Measurements from ENCODE around the gene THYN1. TPM values are rescaled to one million over a fixed set of nuclear protein-coding genes. Genes with fewer than 3 reads are reported as not detected.

The THYN1 gene
- total and polyA plus RNA-seq, 2 of the 13 experiments (the other 11 are each of a cell fraction or from before 2014, with no cell fraction given), result 36.1 to 87.6 TPM

DNA sequence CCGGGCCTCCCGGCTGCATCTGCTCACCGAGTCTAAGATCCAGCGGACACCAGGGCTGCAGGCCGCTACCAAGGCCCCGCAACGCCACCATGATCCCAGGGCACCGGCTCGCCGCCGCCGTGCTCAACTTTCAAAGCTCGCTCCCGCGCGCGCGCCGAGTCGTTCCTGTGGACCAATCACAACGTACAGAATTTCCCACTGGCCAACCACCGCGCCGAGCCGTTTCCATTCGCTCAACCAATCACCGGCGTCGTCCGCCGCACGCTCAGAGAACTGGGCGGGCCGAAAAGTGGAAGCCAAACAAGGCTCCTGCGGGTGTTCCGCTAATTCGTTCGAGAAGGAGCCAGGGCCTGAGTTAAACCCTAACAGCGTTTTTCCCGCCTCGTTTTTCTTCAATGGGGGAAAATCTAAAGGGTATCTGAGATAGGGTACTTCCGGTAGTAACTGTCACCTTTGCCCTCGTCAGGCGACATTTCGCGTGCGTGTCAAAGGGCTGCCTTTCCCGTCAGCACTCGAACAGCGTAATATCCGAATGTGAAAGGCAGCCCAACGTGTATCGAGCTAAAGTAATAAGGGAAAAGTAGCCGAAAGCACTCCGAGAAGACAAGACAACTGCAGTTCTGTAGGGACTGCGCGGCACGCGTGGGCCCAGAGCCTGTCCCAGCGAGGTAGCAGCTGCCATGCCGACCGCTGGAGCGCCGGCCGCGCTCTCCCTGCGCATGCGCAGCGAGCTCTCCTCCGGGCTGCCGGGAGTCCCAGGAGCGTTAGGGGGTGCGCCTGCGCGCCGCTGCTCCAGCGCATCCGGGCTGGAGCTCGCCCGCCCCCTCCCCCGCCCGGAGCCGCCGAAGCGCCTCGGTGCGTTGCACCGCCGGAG is 29.1 kb downstream of the THYN1 start, which contains the start of the genes NCAPD3 and VPS26B (continued):
- TF ChIP-seq, protein P1, sequence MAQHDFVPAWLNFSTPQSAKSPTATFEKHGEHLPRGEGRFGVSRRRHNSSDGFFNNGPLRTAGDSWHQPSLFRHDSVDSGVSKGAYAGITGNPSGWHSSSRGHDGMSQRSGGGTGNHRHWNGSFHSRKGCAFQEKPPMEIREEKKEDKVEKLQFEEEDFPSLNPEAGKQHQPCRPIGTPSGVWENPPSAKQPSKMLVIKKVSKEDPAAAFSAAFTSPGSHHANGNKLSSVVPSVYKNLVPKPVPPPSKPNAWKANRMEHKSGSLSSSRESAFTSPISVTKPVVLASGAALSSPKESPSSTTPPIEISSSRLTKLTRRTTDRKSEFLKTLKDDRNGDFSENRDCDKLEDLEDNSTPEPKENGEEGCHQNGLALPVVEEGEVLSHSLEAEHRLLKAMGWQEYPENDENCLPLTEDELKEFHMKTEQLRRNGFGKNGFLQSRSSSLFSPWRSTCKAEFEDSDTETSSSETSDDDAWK (CRISPR knock-in tag; IDR thresholded peaks at IDR 0.05), result no peak
- TF ChIP-seq ZNF121 (CRISPR knock-in tag; IDR thresholded peaks at IDR 0.05) (0 out of 2 replicates have a peak, but pooled peaks have one; percentile 16), ZNF788 (CRISPR knock-in tag; IDR thresholded peaks at IDR 0.05; ENCODE audit: borderline replicate concordance) (peak; percentile 65), SMAD3 (CRISPR knock-in tag; IDR thresholded peaks at IDR 0.05) (no peak; the same call in 1 of the 2 replicates), ZNF672 (CRISPR knock-in tag; IDR thresholded peaks at IDR 0.05) (0 out of 2 replicates have a peak, but pooled peaks have one; percentile 24), CEBPG (CRISPR knock-in tag; IDR thresholded peaks at IDR 0.05) (0 out of 2 replicates have a peak, but pooled peaks have one; percentile 5), ZNF607 (CRISPR knock-in tag; IDR thresholded peaks at IDR 0.05; ENCODE audit: borderline replicate concordance) (peak; percentile 93; the same call in 1 of the 2 replicates), EP300 (IDR thresholded peaks at IDR 0.05; ENCODE audit: low read depth in 2 of 2, low read length in 2 of 2) (no peak), EP300 (CRISPR knock-in tag; IDR thresholded peaks at IDR 0.05; ENCODE audit: borderline replicate concordance) (no peak), ZNF496 (CRISPR knock-in tag; IDR thresholded peaks at IDR 0.05; ENCODE audit: insufficient replicate concordance) (no peak), TMF1 (CRISPR knock-in tag; IDR thresholded peaks at IDR 0.05; ENCODE audit: low read depth) (no peak), KDM4B (CRISPR knock-in tag; IDR thresholded peaks at IDR 0.05) (no peak; the same call in 1 of the 2 replicates), SMARCE1 (IDR thresholded peaks at IDR 0.05; ENCODE audit: borderline replicate concordance) (no peak), IKZF4 (CRISPR knock-in tag; IDR thresholded peaks at IDR 0.05; ENCODE audit: borderline replicate concordance, low read depth, not compliant biosample characterization) (no peak), ELF4 (CRISPR knock-in tag; IDR thresholded peaks at IDR 0.05; ENCODE audit: borderline replicate concordance) (no peak), KDM2A (CRISPR knock-in tag; IDR thresholded peaks at IDR 0.05; ENCODE audit: borderline replicate concordance, low read depth) (peak; percentile 73), IRX3 (CRISPR knock-in tag; IDR thresholded peaks at IDR 0.05; ENCODE audit: borderline replicate concordance, low read depth) (peak; percentile 14; the same call in 1 of the 2 replicates), NR2F1 (CRISPR knock-in tag; IDR thresholded peaks at IDR 0.05) (peak in 1 of 2 experiments; percentile 60; a peak in 1 of 4 replicates), ZNF790 (CRISPR knock-in tag; IDR thresholded peaks at IDR 0.05; ENCODE audit: borderline replicate concordance) (no peak), ARID2 (CRISPR knock-in tag; IDR thresholded peaks at IDR 0.05; ENCODE audit: borderline replicate concordance) (no peak; the same call in 1 of the 2 replicates), REL (CRISPR knock-in tag; conservative IDR thresholded peaks at IDR 0.05) (peak; percentile 94), ZBTB21 (CRISPR knock-in tag; IDR thresholded peaks at IDR 0.05) (no peak), SPEN (CRISPR knock-in tag; IDR thresholded peaks at IDR 0.05; ENCODE audit: low read depth) (peak; percentile 68), ZNF605 (CRISPR knock-in tag; IDR thresholded peaks at IDR 0.05) (peak; percentile 84; the same call in 1 of the 2 replicates)
- TF ChIP-seq, protein P2, sequence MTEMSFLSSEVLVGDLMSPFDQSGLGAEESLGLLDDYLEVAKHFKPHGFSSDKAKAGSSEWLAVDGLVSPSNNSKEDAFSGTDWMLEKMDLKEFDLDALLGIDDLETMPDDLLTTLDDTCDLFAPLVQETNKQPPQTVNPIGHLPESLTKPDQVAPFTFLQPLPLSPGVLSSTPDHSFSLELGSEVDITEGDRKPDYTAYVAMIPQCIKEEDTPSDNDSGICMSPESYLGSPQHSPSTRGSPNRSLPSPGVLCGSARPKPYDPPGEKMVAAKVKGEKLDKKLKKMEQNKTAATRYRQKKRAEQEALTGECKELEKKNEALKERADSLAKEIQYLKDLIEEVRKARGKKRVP (CRISPR knock-in tag; IDR thresholded peaks at IDR 0.05), result peak in 1 of 2 experiments; percentile 64; a peak in 1 of 4 replicates
- TF ChIP-seq, protein P3, sequence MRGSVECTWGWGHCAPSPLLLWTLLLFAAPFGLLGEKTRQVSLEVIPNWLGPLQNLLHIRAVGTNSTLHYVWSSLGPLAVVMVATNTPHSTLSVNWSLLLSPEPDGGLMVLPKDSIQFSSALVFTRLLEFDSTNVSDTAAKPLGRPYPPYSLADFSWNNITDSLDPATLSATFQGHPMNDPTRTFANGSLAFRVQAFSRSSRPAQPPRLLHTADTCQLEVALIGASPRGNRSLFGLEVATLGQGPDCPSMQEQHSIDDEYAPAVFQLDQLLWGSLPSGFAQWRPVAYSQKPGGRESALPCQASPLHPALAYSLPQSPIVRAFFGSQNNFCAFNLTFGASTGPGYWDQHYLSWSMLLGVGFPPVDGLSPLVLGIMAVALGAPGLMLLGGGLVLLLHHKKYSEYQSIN (CRISPR knock-in tag; IDR thresholded peaks at IDR 0.05; ENCODE audit: borderline replicate concordance), result no peak
